ENCODE measurements around the gene SLC37A2. TPM values are rescaled to one million over a fixed set of nuclear protein-coding genes. Genes with fewer than 3 reads are reported as not detected.

SLC37A2 gene
- total RNA-seq, 2 donors from 2014 or later = 10.2 to 13.3 TPM

DNA sequence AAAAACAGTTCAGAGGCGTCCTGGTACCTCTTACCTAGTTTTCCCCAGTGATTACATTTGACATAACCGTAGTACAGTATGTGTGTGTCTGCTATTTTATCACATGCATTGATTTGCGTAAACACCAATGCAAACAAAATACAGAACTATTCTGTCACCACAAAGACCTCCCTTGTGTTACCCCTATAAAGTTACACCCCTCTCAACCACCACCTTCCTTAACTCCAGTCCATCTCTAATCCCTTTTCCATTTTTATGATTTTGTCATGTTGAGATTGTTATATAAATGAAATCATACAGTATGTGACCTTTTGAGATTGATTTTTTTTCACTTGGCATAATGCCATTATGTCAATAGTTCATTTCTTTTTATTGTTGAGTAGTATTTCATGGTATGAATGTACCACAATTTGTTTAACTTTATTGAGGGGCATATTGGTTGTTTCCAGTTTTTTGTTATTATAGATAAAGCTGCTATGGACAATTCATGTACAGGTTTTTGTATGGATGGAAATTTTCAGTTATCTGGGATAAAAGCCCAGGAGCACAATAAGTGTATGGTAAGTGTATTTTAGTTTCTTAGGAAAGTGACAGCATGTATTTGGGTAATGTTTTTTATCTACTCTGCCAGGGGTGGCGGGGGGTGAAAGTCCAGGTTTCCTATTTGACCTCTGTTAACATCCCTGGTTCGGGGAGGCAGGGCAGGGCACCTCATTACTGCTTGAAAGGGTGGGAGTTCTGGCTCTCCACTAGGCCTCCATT is 6.0 kb upstream of the SLC37A2 start:
- TF ChIP-seq POLR2AphosphoS5 (IDR thresholded peaks at IDR 0.05) (no peak), POLR2A (IDR thresholded peaks at IDR 0.05) (no peak)
- TF ChIP-seq, protein P1, sequence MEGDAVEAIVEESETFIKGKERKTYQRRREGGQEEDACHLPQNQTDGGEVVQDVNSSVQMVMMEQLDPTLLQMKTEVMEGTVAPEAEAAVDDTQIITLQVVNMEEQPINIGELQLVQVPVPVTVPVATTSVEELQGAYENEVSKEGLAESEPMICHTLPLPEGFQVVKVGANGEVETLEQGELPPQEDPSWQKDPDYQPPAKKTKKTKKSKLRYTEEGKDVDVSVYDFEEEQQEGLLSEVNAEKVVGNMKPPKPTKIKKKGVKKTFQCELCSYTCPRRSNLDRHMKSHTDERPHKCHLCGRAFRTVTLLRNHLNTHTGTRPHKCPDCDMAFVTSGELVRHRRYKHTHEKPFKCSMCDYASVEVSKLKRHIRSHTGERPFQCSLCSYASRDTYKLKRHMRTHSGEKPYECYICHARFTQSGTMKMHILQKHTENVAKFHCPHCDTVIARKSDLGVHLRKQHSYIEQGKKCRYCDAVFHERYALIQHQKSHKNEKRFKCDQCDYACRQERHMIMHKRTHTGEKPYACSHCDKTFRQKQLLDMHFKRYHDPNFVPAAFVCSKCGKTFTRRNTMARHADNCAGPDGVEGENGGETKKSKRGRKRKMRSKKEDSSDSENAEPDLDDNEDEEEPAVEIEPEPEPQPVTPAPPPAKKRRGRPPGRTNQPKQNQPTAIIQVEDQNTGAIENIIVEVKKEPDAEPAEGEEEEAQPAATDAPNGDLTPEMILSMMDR (IDR thresholded peaks at IDR 0.05) = no peak
- Histone ChIP-seq H3K4me3 (no peak overlapping the region), H3K4me1 (replicated peaks) (no peaks in the 10 kb centered on the region), H3K36me3 (no peaks in the 10 kb centered on the region), H3K27ac (peak overlapping the region in 1 of 2 donors; percentile 8), H3K9me3 (no peaks in the 10 kb centered on the region), H3K27me3 (replicated peaks; ENCODE audit: insufficient read depth) (no peaks in the 10 kb centered on the region)
- no peak for DNase-seq (ENCODE audit: low spot score)
- intact Hi-C loops (cut with DNase I) = no loop called here
- 76% methylated on average over 5 of the region's 5 CpGs for WGBS

DNA sequence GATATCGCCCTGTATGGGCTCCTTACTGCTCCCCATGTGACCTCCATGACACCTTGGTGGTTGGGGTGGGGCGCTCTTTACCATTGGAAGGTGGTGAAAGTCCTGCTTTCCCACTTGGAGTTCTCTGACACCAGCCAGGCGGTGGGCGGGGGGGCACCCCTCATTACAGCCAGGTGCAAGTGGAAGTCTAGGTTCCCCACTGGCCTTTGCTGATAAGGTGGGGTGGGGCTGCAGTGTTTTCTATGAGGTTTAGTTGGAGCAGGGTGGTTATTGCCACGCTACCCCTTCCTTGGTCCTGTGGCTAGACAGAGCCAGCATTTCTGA is 5.5 kb upstream of the SLC37A2 start:
- intact Hi-C loops (cut with DNase I) = no loop called here
- TF ChIP-seq POLR2AphosphoS5 (IDR thresholded peaks at IDR 0.05) (no peak), POLR2A (IDR thresholded peaks at IDR 0.05) (no peak)
- TF ChIP-seq, protein P1 (IDR thresholded peaks at IDR 0.05) = no peak

DNA sequence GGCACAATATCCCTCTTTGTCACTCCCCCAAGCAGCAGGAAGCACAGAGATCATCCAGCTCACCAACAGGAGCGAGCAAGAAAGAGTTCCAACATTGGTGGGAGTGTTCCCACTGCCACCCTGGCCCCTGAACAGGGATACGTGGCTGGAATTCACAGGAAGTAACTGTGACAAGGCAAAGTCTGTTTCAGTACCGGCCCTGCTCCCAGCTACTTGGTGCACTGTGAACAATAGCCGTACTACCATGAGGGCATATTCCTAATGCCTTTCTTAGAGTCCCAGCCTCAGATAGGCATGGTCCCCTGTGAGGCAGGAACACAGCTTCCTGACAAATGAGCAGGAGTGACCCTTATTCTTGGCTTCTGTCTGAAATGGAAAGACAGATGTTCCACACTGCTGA is 1.8 kb upstream of the SLC37A2 start:
- Histone ChIP-seq H3K9me3 (no peaks in the 10 kb centered on the region), H3K36me3 (no peaks in the 10 kb centered on the region), H3K4me1 (replicated peaks) (peaks cover 4% of the 10 kb centered on the region), H3K27ac (no peak overlapping the region), H3K27me3 (replicated peaks; ENCODE audit: insufficient read depth) (no peaks in the 10 kb centered on the region), H3K4me3 (no peak overlapping the region)
- TF ChIP-seq, protein P1 (IDR thresholded peaks at IDR 0.05) = no peak
- TF ChIP-seq POLR2AphosphoS5 (IDR thresholded peaks at IDR 0.05) = no peak
- TF ChIP-seq POLR2A (IDR thresholded peaks at IDR 0.05) = no peak
- DNase-seq (ENCODE audit: low spot score) = no peak
- 71% methylated on average over 4 of the region's 4 CpGs for WGBS
- intact Hi-C loops (cut with DNase I) = no loop called here

More for the DNA sequence above, 5.5 kb upstream of the SLC37A2 start:
- Histone ChIP-seq H3K9me3 (no peaks in the 10 kb centered on the region), H3K27me3 (replicated peaks; ENCODE audit: insufficient read depth) (no peaks in the 10 kb centered on the region), H3K36me3 (no peaks in the 10 kb centered on the region), H3K4me3 (no peak overlapping the region), H3K4me1 (replicated peaks) (no peaks in the 10 kb centered on the region), H3K27ac (peak overlapping the region in 1 of 2 donors; percentile 8)
- DNase-seq (ENCODE audit: low spot score) = no peak
- 96% methylated on average over 5 of the region's 5 CpGs for WGBS

DNA sequence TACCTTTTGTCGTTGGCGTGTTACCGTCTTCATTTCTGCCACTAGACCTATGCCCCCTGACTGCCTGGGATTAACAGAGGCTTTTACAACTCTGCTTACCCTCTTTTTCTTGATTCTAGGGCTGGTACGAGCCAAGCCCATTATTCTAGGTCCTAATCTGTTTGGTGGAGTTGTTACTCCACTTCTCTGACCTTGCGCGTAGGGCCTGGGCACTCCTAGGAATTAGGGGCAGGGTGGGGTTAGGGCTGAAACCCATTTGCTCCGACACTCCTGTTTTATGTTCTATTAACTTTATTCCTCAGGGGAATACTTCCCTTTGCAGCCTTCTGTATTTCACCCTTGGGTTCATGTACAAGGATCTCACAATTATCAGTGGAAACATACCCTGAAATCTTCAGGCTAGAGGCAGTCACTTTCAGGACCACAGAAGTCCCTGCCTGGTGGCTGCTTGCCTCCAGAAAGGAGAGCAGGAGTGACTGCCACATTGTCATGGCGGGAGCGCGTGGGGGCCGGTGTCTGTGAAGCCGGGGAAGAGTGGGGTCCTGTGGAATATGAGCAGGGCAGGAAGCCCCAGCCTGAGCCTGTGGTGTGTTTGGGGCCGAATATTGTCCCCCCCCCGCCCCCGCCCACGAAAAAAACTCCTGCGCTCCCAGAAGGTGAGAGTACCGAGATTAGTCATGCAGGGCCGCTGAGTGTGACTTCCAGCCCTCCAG is 731 bp upstream of the SLC37A2 start:
- peaks cover 4% of the 10 kb centered on the region for H3K4me1 ChIP-seq (replicated peaks)
- intact Hi-C loops (cut with DNase I) = no loop called here
- H3K36me3 ChIP-seq = no peaks in the 10 kb centered on the region
- H3K27ac ChIP-seq = peak overlapping the region; percentile 56 to 71
- H3K9me3 ChIP-seq = no peaks in the 10 kb centered on the region
- peak overlapping the region; percentile 45 to 50 for H3K4me3 ChIP-seq
- no peak for DNase-seq (ENCODE audit: low spot score)
- 59% methylated on average over 15 of the region's 19 CpGs for WGBS
- TF ChIP-seq, protein P1 (IDR thresholded peaks at IDR 0.05) = no peak
- TF ChIP-seq POLR2A (IDR thresholded peaks at IDR 0.05) (no peak), POLR2AphosphoS5 (IDR thresholded peaks at IDR 0.05) (no peak)
- H3K27me3 ChIP-seq (replicated peaks; ENCODE audit: insufficient read depth) = no peaks in the 10 kb centered on the region
